ENCODE measurements around the gene EPS15. TPM values are rescaled to one million over a fixed set of nuclear protein-coding genes. Genes with fewer than 3 reads are reported as not detected.
"Not testable (repeated sequence)": the region's sequence is repeated elsewhere in the genome, so short reads cannot be mapped to it uniquely, and the experiment has no call there.

The EPS15 gene
- total RNA-seq, 1 donor from 2014 or later = 66.1 TPM

- intact Hi-C loops (cut with DNase I) = loop anchor here (5.0 kb wide), 2 partner anchors 96 to 104 kb away; no protein-coding TSS in a partner anchor
- DNase-seq (ENCODE audit: missing footprints) = peak; percentile 72
- peak; percentile 32 for ATAC-seq
Observed at GRCh38 chr1:51518033-51518585, 957 bp downstream of the EPS15 start.

DNA sequence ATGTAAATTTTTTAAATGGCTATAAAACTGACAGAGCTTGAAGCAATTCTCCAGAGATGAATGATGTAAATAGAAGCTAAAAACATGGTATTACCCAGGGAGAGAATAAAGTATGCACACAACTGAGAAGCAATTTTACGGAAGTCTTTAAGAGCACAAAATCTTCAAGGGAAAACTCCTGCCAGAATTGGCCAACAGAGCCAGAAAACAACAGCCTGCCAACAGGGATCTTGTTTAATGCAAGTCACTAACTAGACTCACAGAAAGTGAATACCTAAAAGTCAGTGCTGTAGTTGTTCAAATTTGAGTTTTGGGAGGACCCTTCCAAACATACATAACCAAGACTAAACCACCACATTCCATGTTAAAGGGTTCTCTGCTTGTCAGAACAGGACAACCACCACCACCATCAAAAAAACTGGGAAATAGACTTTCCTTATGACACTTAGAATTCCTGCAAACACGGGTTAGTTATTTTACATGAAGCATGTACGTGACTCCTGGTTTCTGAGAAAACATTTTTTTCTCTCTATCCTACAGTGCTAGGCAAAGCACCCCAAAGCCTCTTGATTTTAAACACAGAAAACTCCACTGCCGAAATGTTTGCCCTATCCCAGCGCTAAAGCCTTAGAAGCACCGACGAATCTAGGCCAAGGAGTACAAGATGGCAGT, 1.6 kb downstream of the EPS15 start:
- DNase-seq (ENCODE audit: missing footprints) (no peak), ATAC-seq (no peak)
- intact Hi-C loops (cut with DNase I) = loop anchor here (5.0 kb wide), 2 partner anchors 95 to 105 kb away; no protein-coding TSS in a partner anchor

GRCh38 chr1:51516649-51517158, 2.4 kb downstream of the EPS15 start:
- no peak for DNase-seq (ENCODE audit: missing footprints)
- ATAC-seq = no peak
- intact Hi-C loops (cut with DNase I) = loop anchor here (5.0 kb wide), 2 partner anchors 94 to 106 kb away; no protein-coding TSS in a partner anchor

DNA sequence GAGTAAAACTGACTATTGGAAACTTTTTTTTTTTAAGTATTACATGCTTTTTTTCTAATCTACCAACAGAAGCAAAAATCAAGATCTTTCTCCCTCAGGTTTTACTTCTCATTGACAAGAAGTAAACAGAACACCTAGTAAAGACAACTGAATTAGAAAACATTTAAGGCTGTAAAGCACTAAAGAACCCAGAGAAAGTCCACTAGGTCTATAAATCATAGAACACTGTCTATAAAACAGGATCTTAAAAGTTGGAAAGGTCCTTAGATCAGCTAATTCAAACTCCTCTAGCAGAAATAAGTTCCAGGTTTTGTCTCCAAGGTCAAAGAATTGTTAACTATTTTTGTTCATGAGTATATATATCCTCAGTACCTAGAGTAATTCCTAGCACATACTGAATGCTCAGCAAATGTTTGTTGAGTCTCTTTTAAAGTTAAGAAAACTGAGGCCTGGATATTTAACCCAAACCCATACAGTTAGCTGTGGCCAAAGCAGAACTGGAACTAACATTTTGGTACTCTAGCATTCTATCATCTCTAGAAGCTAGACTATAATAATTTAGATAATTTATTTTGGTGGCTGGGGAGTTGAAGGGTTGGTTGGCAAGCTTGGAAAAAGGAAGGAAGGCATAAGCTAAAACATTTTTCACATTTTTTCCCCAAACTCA, 3.0 kb downstream of the EPS15 start:
- ATAC-seq (no peak), DNase-seq (ENCODE audit: missing footprints) (no peak)
- intact Hi-C loops (cut with DNase I) = loop anchor here (5.0 kb wide), 2 partner anchors 94 to 106 kb away; no protein-coding TSS in a partner anchor

DNA sequence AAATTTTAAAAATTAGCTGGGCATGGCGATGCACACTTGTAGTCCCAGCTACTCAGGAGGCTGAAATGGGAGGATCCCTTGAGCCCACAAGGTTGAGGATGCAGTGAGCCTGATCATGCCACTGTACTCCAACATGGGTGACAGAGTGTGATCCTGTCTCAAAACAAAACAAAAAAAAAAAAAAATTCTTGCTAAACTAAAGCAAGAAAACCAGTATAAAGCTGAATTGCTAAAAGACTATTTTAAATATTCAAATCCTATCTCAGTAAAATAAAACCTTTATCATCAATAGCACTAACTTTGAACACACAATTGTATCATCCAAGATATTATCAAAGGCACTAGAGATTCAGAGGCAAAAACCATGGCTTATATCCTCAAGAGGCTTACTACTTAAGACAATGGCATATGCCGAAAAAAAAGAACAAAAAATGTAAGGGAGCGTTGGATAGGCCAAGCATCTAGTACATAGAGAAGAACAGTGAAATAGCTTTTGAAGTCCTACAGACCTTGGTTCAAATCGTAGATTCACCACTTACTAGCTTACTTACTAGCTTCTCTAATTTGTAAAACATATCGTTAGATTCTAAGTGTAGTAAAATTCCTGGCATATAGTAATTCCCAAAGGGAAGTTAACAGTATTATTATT, 3.6 kb downstream of the EPS15 start:
- ATAC-seq (no peak), DNase-seq (ENCODE audit: missing footprints) (no peak)
- intact Hi-C loops (cut with DNase I) = loop anchor here (5.0 kb wide), 2 partner anchors 93 to 107 kb away; no protein-coding TSS in a partner anchor

GRCh38 chr1:51514733-51515132, 4.3 kb downstream of the EPS15 start:
- ATAC-seq (no peak), DNase-seq (ENCODE audit: missing footprints) (no peak)
- intact Hi-C loops (cut with DNase I) = loop anchor here (5.0 kb wide), 2 partner anchors 92 to 108 kb away; no protein-coding TSS in a partner anchor

- intact Hi-C loops (cut with DNase I) = no loop called here
- ATAC-seq (no peak), DNase-seq (ENCODE audit: missing footprints) (no peak)
Observed at GRCh38 chr1:51512606-51513005, 6.5 kb downstream of the EPS15 start.

GRCh38 chr1:51512120-51512519, 6.9 kb downstream of the EPS15 start:
- ATAC-seq (no peak), DNase-seq (ENCODE audit: missing footprints) (no peak)
- intact Hi-C loops (cut with DNase I) = no loop called here

DNA sequence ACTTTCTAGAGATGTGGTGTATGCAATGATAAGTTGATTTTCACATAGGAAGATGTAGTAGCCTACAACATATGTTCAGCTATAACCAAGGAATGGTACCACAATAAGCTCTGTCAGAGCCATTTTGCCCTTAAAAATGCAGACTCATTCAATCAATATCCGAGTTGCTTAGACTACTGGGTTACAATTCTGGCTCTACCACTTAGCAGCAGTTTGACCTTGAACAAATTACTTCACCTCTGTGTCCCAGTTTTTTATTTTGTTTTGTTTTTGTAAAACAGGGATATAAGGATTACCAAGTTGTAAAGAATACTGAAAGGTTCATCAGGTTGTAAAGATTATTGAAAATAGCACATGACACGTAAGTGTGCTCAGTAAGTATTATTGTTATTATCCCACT, 9.3 kb downstream of the EPS15 start:
- intact Hi-C loops (cut with DNase I) = loop anchor here (2.0 kb wide), 1 partner anchor 17 kb away; no protein-coding TSS in a partner anchor
- DNase-seq (ENCODE audit: missing footprints) (no peak), ATAC-seq (no peak)

DNA sequence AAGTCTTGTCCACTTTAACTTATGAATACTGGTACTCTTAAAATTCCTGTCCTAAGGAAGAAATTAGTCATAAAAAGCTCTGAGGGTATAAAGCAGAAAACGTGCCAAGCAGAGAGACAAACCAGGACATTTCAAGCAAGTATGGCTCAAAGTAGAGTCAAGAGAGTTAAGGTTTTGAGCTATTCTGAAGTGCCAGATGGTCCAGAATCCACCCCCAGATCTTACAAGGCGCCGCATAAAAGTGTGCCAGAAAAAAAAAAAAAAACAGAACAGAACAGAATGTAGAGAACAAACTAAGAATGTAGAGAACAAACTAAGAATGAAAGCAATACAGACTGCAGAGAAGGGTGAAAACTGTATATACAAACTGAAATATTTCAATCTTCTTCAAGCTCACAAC, 12.5 kb downstream of the EPS15 start:
- ATAC-seq (peak; percentile 90), DNase-seq (ENCODE audit: missing footprints) (no peak)
- intact Hi-C loops (cut with DNase I) = no loop called here

- intact Hi-C loops (cut with DNase I) = no loop called here
- DNase-seq (ENCODE audit: missing footprints) (no peak), ATAC-seq (no peak)
Observed at GRCh38 chr1:51504806-51505525, 14.1 kb downstream of the EPS15 start.

GRCh38 chr1:51501218-51501630, 17.8 kb downstream of the EPS15 start:
- ATAC-seq; intact Hi-C loops (cut with DNase I); DNase-seq (ENCODE audit: missing footprints): not testable (repeated sequence)

- ATAC-seq = no peak
- DNase-seq (ENCODE audit: missing footprints) = no peak
- intact Hi-C loops (cut with DNase I) = no loop called here
Observed at GRCh38 chr1:51499694-51500093, 19.4 kb downstream of the EPS15 start.

- ATAC-seq = no peak
Observed at GRCh38 chr1:51498924-51499323, 20.1 kb downstream of the EPS15 start.

DNA sequence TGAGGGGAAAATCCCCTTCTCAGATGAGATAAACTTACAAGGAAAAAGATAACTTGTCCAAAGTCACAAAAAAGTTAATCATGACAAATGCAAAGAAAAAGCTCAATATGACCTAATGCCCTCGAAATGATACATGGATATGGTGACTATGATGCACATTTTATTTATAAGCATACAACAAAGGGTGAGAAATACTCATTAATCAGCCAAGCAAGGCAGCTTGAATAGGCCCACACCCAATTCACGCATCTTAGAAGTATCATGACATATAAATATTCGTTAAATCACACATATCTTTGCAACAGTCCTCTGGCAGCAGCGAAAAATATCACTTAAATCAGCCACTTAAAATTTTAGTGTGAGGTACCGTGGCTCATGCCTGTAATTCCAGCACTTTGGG, 21.7 kb downstream of the EPS15 start:
- no peak for ATAC-seq
- DNase-seq (ENCODE audit: missing footprints) = no peak
- intact Hi-C loops (cut with DNase I) = no loop called here

More at GRCh38 chr1:51498924-51499323, 20.1 kb downstream of the EPS15 start:
- DNase-seq (ENCODE audit: missing footprints) = no peak
- intact Hi-C loops (cut with DNase I) = no loop called here

GRCh38 chr1:51494138-51494830, 24.8 kb downstream of the EPS15 start:
- ATAC-seq (no peak), DNase-seq (ENCODE audit: missing footprints) (no peak)
- intact Hi-C loops (cut with DNase I) = no loop called here

DNA sequence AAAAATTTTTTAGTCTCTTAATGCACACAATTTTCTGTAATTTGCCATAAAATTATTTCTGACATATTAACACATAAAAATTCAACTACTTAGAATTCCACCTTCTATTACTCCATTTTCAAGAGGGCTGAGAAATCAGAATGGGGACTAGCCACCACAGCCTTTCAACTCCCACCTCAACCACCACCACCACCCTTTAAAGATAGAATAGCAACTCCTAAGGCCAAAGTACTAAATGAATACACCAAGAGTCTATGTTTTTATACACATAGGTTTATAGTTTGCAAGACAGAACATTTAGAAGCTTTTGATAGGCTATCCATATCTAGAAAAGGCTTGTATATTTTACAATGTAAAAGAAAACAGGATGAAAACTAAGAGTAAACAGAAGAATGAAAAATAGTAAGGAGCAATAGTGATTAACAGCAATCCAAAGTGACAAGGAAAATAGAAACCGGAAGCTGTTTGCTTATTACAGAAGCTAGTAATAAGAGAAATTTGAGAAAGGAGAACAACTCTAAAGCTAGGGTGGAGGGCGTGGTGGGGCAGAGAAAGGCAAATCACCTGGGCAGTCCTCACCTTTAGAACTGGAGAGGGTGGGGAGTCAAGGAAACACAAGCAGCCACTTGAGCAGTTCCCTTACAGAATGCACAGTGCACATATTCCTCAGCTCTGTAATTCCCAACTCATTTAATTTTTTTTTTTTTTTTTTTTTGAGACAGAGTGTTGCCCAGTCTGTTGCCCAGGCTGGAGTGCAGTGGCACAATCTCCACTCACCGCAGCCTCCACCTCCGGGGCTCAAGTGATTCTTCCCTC, 27.7 kb downstream of the EPS15 start:
- ATAC-seq = no peak
- intact Hi-C loops (cut with DNase I) = no loop called here

More for the DNA sequence above, 27.7 kb downstream of the EPS15 start:
- no peak for DNase-seq (ENCODE audit: missing footprints)
